GM18505 (cell line): ENCODE measurements around the gene FMO5.

Source experiments
- ATAC-seq: cut with Tn5 transposase; IDR thresholded peaks from one replicate; pipeline ENCODE4 v1.9.1; 2021; ENCODE audit not compliant: unreplicated experiment
- POLR2A ChIP-seq: IDR thresholded peaks from 4 replicates; pipeline ENCODE4 v1.6.1; 2011; ENCODE audit warnings: borderline replicate concordance; ENCODE audit not compliant: insufficient read depth, insufficient read length; ENCODE audit errors: extremely low read depth

FMO5 gene, protein sequence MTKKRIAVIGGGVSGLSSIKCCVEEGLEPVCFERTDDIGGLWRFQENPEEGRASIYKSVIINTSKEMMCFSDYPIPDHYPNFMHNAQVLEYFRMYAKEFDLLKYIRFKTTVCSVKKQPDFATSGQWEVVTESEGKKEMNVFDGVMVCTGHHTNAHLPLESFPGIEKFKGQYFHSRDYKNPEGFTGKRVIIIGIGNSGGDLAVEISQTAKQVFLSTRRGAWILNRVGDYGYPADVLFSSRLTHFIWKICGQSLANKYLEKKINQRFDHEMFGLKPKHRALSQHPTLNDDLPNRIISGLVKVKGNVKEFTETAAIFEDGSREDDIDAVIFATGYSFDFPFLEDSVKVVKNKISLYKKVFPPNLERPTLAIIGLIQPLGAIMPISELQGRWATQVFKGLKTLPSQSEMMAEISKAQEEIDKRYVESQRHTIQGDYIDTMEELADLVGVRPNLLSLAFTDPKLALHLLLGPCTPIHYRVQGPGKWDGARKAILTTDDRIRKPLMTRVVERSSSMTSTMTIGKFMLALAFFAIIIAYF

DNA sequence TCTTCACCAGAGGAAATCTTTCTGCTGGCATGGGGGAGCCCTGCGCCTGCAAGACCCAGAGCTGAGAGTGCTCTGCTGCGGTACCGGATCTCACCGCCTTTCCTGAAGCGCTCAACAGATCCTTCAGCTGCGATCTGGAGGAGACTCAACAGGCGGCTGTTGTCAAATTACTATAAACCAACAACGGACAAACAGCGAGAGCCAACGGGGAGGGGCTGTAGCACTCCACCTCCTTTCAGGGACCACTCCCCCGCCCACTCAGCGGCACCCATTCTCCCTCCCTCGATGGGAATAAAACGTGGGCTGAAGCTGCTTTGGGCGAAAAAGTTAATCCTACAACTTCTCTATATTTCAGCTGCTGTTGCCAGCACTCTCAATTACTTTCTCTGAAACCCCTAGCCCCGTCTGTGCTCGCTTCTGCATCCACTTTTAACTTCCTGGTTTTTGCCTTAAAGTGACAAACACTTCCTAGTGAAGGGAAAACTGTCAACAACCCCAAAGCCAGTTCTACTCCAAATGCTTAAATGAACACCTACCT lies at the start of gene FMO5:
Gene FMO5 (minus strand): TSS at position 147 of the 538 bp plus-strand sequence. CDS start 310 bp downstream, outside the sequence.
- TF ChIP-seq POLR2A = no peak
- ATAC-seq = no peak

DNA sequence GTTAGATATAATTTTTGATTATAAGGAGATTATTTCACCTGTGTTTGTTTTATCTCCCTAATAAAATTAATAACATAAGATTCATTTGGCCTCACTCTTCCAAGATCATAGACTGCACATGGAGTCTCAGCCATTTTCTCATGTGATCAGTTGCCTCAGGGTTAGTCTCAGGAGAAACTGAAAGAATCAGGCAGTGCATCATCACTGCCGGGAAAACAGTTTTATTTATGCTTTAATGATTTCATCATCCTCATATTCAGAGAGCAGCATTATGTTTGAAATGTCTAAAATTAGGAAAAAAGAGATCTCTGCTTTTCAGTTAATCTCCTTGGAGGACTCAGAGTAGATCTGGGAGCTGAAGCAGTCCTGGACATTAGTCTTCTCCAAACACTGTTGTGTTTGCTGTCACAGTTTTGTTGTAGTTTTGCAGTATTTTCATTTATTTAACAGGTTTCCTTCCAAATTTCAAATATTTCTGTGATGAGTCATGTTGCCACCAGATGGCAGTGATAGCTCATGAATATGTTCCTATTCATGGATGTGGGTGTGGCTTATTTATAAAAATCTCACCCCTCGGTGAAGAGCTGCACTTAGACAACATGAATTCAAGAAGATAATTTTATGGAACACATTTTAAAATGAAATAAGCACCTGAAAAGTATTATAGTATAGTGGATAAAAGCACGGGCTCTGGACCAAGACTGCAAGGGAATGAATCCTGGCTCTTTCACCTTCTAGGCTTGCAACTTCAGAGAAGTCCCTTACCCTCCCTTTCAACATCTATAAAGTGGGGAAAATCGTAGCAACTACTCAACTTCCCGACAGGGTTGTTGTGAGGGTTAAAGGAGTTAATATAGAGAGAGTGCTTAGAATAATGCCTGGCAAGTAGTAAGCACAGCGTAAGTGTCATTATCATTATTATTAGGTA lies 48.5 kb upstream of the FMO5 start:
- TF ChIP-seq POLR2A = no peak
- no peak for ATAC-seq

DNA sequence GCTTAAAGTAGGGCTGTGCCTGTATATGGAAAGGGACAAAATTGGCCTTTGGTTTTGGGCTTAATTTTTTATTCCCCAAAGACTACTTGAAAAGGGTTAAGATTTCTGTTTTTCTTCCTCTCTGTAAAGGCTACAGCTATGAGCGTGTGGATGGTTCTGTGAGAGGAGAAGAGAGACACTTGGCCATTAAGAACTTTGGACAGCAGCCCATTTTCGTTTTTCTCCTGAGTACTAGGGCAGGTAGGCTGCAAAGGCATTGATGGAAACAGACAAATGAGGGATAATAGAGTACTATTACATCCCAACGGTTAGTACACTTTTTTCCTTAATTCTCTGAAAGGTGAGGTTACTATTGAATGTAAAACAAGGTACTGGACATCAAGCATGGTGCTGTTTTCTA lies 46.9 kb upstream of the FMO5 start:
- no peak for TF ChIP-seq POLR2A
- no peak for ATAC-seq

DNA sequence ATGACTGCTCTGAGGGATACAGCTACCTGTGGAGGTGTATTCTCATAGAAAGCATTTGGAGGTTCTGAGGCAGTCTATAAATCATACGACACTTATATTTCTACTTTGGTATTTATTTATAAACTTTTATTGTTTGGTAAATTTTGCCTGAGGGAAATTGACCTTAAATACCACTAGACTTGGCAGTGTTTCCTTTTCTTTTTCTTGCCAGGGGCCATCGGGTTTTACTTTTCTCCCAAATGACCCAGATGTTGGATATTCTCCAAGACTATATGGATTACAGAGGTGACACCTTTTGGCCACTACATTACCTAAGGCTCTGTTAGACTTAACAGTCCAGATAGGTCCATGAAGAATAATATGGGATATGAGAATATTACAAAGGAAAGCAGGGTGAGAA lies 45.6 kb upstream of the FMO5 start:
- no peak for TF ChIP-seq POLR2A
- ATAC-seq = no peak

DNA sequence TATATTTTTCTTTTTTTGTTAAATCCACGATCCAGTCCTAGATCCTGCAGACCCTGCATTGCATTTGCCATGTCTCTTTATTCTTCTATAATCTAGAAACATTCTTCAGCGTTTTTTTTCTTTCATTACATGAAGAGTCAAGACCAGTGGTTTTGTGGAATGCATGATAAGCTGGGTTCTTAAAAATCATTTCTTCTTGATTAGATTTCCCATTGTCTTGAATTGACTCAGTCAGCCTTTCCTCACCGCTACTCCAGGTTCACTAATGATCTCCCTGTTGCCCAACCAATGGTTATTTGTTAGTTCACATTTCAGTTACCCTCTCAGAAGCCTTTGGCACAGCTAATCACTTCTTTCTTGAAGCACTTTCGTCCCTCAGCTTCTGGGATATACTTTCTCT lies 42.6 kb upstream of the FMO5 start:
- ATAC-seq = no peak
- TF ChIP-seq POLR2A = no peak

DNA sequence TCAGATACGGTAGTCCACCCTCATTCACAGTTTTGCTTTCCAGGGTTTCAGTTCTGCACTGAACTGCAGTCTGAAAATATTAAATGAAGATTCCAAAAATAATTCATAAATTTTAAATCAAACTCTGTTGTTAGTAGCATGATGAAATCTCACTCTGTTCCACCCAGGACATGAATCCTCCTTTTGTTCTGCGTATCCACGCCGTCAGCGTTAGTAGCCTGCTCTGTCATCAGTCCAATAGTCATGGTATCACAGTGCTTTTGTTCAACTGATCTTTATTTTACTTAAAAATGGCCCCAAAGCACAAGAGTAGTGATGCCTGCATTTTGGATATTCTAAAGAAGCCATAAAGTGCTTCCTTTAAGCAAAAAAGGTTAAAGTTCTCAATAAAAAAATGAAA lies 41.2 kb upstream of the FMO5 start:
- TF ChIP-seq POLR2A = no peak
- no peak for ATAC-seq

DNA sequence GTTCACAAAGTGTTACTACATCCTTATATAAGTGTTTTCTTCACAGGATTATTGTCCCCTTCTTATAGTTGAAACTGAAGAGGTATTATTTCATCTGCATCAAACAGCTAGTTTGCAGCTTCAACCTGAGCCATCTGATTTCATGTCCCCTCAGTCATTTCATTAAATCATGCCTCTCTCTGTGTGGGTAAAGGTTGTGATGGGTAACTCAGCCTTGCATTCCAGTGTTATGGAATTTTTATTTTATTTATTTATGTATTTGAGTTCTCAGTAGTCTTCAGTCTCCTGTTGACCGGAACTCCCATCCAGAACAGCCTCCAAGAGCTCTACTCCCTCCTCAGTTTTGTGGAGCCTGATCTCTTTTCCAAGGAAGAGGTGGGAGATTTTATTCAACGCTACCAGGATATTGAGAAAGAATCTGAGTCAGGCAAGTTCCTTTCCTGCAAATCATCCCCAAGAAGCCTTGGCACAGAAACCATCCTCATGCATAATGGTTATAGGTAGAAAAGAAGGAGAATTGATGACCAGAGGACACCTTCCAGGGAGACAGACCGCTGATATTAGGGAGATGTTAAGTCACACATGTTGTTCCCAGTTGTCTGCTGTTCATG lies 39.1 kb upstream of the FMO5 start:
- no peak for ATAC-seq
- TF ChIP-seq POLR2A = no peak

DNA sequence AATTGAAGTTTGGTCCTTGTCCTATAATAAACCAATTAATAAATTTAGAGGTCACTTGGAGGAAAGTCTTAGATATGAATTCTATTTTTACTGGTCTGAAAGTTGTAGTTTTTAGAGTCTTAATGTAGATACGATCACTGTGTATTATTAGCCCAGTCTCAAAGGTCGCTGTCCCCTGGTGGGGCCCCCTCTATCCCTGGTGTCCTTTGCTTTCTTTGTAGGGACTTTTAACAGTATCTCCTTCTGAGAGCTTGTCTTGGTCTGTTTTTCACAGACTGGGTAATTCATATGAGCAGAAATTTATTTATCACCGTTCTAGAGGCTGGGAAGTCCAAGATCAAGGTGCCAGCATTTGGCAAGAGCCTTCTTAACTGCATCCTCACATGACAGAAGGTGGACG lies 35.8 kb upstream of the FMO5 start:
- no peak for TF ChIP-seq POLR2A
- ATAC-seq = no peak

DNA sequence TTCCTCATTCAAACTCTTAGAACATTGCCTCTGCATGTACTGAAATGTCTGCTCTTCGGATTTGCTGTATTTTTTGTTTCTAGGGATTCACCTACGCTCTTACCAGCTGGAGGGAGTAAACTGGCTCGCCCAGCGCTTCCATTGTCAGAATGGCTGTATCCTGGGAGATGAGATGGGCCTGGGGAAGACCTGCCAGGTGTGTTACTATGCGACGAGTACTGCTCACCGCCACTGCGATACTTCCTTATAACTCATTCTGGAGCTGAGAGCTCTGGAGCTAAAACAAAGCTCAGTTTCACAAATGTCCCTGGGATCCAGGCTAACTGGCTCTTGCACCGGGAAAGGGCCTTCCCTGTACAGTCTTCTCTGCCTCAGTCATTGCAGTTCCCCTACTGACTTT lies 27.4 kb upstream of the FMO5 start:
- no peak for TF ChIP-seq POLR2A
- no peak for ATAC-seq

DNA sequence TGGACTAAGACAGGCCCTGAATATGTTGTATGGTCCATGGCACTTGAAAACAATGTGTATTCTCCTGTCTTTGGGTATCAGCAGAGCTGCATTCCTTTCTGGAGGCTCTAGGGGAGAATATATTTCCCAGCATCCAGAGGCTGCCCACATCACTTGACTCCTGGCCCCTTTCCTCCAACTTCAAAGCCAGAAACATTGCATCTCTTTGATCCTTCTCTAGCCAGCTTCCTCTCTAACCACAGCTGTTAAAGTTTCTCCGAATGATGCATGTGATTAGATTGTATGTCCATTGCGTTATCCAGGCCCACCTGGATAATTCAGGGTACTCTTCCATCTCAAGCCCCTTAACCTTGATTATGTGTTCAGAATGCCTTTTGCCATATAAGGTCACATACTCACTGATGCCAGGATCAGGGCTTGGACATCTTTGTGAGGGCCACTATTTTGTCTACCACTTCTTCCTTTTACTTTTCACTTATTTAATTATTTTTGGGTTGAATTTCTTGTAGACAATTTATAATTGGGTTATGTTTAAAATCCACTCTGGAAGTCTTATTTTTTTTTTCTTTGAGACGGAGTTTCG lies 22.6 kb upstream of the FMO5 start:
- no peak for TF ChIP-seq POLR2A
- ATAC-seq = no peak

DNA sequence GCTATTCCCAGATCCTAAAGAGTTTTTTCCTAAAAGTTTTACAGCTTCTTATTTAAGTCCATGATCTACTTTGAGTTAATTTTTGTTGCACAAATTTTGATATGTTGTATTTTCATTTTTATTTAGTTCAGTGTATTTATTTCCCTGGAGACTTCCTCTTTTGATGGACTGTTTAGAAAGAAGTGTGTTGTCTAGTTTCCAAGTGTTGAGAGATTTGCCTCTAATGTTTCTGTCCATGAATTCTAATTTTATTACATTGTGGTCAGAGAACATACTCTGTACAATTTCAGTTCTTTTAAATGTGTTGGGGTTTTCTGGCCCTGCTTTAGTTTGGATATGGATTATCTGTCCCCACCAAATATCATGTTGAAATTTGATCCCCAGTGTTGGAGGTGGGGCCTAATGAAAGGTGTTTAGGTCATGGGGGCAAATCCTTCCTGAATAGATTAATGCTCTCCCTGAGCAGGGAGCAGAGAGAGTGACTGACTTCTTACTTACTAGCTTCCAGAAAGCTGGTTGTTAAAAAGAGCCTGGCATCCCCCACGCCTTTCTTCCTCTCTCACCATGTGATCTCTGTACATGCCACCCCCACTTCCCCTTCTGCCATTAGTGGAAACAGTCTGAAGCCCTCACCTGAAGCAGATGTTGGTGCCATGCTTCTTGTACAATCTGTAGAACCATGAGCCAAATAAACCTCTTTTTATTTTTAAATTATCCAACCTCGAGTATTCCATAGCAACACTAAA lies 21.9 kb upstream of the FMO5 start:
- no peak for TF ChIP-seq POLR2A
- no peak for ATAC-seq
